Neural cell (in vitro differentiated cells): ENCODE results near the gene TESK1.

Experiments
- CTCF ChIP-seq: fragments of 450-650 bp; IDR thresholded peaks from 2 replicates; pipeline ENCODE4 v1.5.1; 2014; ENCODE audit warnings: antibody characterized with exemption, mild to moderate bottlenecking, moderate library complexity; ENCODE audit not compliant: poor library complexity, severe bottlenecking
- EP300 ChIP-seq: fragments of 450-650 bp; conservative IDR thresholded peaks from 2 replicates; pipeline ENCODE4 v1.6.1; 2014; ENCODE audit warnings: antibody characterized with exemption, mild to moderate bottlenecking, moderate library complexity; ENCODE audit not compliant: poor library complexity, severe bottlenecking
- EZH2 ChIP-seq: fragments of 200-600, 300-800 bp; shearing (Covaris generic), sonication (generic); IDR thresholded peaks from 2 replicates; pipeline ENCODE4 v1.6.1; 2014; ENCODE audit warnings: antibody characterized with exemption, low read length, borderline replicate concordance, mild to moderate bottlenecking; ENCODE audit not compliant: insufficient read depth, poor library complexity, severe bottlenecking
- MXI1 ChIP-seq: fragments of 450-650 bp; conservative IDR thresholded peaks from 2 replicates; pipeline ENCODE4 v1.6.1; 2014; ENCODE audit warnings: antibody characterized with exemption, mild to moderate bottlenecking; ENCODE audit not compliant: poor library complexity, severe bottlenecking
- POLR2AphosphoS5 ChIP-seq: IDR thresholded peaks from 2 replicates; pipeline ENCODE4 v1.6.1; 2012
- RAD21 ChIP-seq: fragments of 450-650 bp; conservative IDR thresholded peaks from 2 replicates; pipeline ENCODE4 v1.6.1; 2014; ENCODE audit warnings: antibody characterized with exemption, mild to moderate bottlenecking, moderate library complexity
- REST ChIP-seq: IDR thresholded peaks from 2 replicates; pipeline ENCODE4 v1.6.1; 2012; ENCODE audit warnings: borderline replicate concordance
- SMC3 ChIP-seq: fragments of 450-650 bp; conservative IDR thresholded peaks from 2 replicates; pipeline ENCODE4 v1.6.1; 2014; ENCODE audit warnings: antibody characterized with exemption, mild to moderate bottlenecking, moderate library complexity; ENCODE audit not compliant: poor library complexity

- TF ChIP-seq CTCF = no peak
- TF ChIP-seq SMC3 = no peak
- TF ChIP-seq REST = no peak
- TF ChIP-seq POLR2AphosphoS5 = no peak
- TF ChIP-seq EZH2 = no peak
- TF ChIP-seq MXI1 = no peak
- TF ChIP-seq RAD21 = no peak
- no peak for TF ChIP-seq EP300
Measured at GRCh38 chr9:35556776-35557175, 48.3 kb upstream of the TESK1 start.
